HepG2 (cell line): Measurements from ENCODE around the gene SS18L1. TPM values are rescaled to one million over a fixed set of nuclear protein-coding genes. Genes with fewer than 3 reads are reported as not detected.

Source experiments
- ATAC-seq: fragments of 200-7000 bp; cut with Tn5 transposase; 3 replicates; pipeline ENCODE4 v1.9.1; 2020; ENCODE audit warnings: mild to moderate bottlenecking, moderate library complexity
- BruUV-seq: library from RNA; stranded (reverse); fragments of 400-500 nt; replicated peaks from 2 replicates; lab custom pipeline; 2021; lab: Mats Ljungman, UMichigan
- CTCF ChIA-PET: fragments of 300-600 bp; formaldehyde crosslinking; extraction: SDS; loops from one replicate; lab custom pipeline; 2021; ENCODE audit warnings: low total read pairs, inconsistent platforms, low intra/inter-chr PET ratio; lab: Yijun Ruan, JAX
- POLR2A ChIA-PET: fragments of 350-600 bp; sonication (Branson Sonifier 250); formaldehyde crosslinking; loops from one replicate; lab custom pipeline; 2020; ENCODE audit warnings: antibody characterized with exemption, inconsistent platforms; lab: Yijun Ruan, JAX
- DNase-seq: peaks from one replicate; pipeline ENCODE4 v3.0.0-alpha.2; 2015; ENCODE audit warnings: low spot score
- FAIRE-seq: peaks from 3 replicates; lab custom pipeline; 2011; peaks lifted over from hg19 to GRCh38; lab: Jason Lieb, UNC
- H2AFZ ChIP-seq: one replicate; pipeline ENCODE4 v1.6.1; 2011; ENCODE audit warnings: low read length, inconsistent platforms
- H3K27ac ChIP-seq: fragments of 300-600 bp; 3 replicates; pipeline ENCODE4 v1.8.0; 2011; ENCODE audit warnings: mixed run types, mild to moderate bottlenecking, mixed read lengths, low read length, inconsistent platforms; ENCODE audit not compliant: insufficient read depth; ENCODE audit errors: extremely low read length
- H3K27me3 ChIP-seq, 2 experiments: fragments of 200-600 bp in 1 of 2; 2 replicates in 1 of 2; 3 replicates in 1 of 2; pipeline versions ENCODE4 v1.6.0 to v1.8.0; 2011; ENCODE audit warnings: low read length in 2 of 2, mild to moderate bottlenecking in 2 of 2, moderate library complexity in 2 of 2, inconsistent platforms in 1 of 2; ENCODE audit not compliant: insufficient read depth in 2 of 2, control insufficient read depth in 1 of 2
- H3K36me3 ChIP-seq, 2 experiments: fragments of 200-600 bp in 1 of 2; replicated peaks in 1 of 2; 2 replicates in 1 of 2; 3 replicates in 1 of 2; pipeline versions ENCODE4 v1.5.1 to v1.8.0; 2011; ENCODE audit warnings: low read length in 2 of 2, inconsistent platforms in 1 of 2; ENCODE audit not compliant: insufficient read depth in 2 of 2, control insufficient read depth in 1 of 2
- H3K4me1 ChIP-seq: 2 replicates; pipeline ENCODE4 v1.5.1; 2012; ENCODE audit warnings: low read length, inconsistent platforms; ENCODE audit not compliant: insufficient read depth
- H3K4me2 ChIP-seq: 2 replicates; pipeline ENCODE4 v1.6.0; 2011; ENCODE audit warnings: low read depth, low read length, inconsistent platforms
- H3K4me3 ChIP-seq, 3 experiments: fragments of 200-600 bp in 1 of 3; sonication (generic), shearing (Covaris generic) in 1 of 3; replicated peaks in 1 of 3; 2 replicates each; pipeline ENCODE4 v1.5.1; 2011 to 2016; ENCODE audit warnings: low read length in 3 of 3, inconsistent platforms in 2 of 3, low read depth in 2 of 3, mild to moderate bottlenecking in 2 of 3, control low read depth in 1 of 3, mixed read lengths in 1 of 3; ENCODE audit not compliant: insufficient read depth in 1 of 3
- H3K79me2 ChIP-seq: one replicate; pipeline ENCODE4 v1.6.1; 2011; ENCODE audit warnings: low read length, inconsistent platforms; ENCODE audit not compliant: insufficient read depth
- H3K9ac ChIP-seq: 2 replicates; pipeline ENCODE4 v1.6.0; 2011; ENCODE audit warnings: mild to moderate bottlenecking, low read depth, low read length, inconsistent platforms; ENCODE audit not compliant: insufficient read depth
- H3K9me3 ChIP-seq: 2 replicates; pipeline ENCODE4 v1.5.1; 2012; ENCODE audit warnings: mild to moderate bottlenecking, low read length
- H4K20me1 ChIP-seq: 2 replicates; pipeline ENCODE4 v1.6.0; 2011; ENCODE audit warnings: inconsistent platforms, mild to moderate bottlenecking, low read length, moderate library complexity; ENCODE audit not compliant: insufficient read depth
- ETV5 ChIP-seq: IDR thresholded peaks from 2 replicates; pipeline ENCODE4 v1.6.1; 2018; ENCODE audit warnings: missing biosample characterization, missing genetic modification reagents, inconsistent platforms, borderline replicate concordance
- FOXA3 ChIP-seq: IDR thresholded peaks from 2 replicates; pipeline ENCODE4 v1.6.1; 2016; ENCODE audit warnings: missing genetic modification reagents, missing compliant biosample characterization
- UBTF ChIP-seq: sonication (generic); formaldehyde crosslinking; IDR thresholded peaks from 2 replicates; pipeline ENCODE4 v1.4.0; 2020; ENCODE audit warnings: mild to moderate bottlenecking, missing genetic modification reagents
- ZNF512B ChIP-seq: sonication (generic); formaldehyde crosslinking; IDR thresholded peaks from 2 replicates; pipeline ENCODE4 v1.5.1; 2020; ENCODE audit warnings: missing genetic modification reagents, mild to moderate bottlenecking, borderline replicate concordance
- ZNF552 ChIP-seq: sonication (generic); formaldehyde crosslinking; IDR thresholded peaks from 2 replicates; pipeline ENCODE4 v1.9.0; 2022; ENCODE audit warnings: missing genetic modification reagents, mild to moderate bottlenecking, borderline replicate concordance
- ZNF572 ChIP-seq: sonication (generic); formaldehyde crosslinking; IDR thresholded peaks from 2 replicates; pipeline ENCODE4 v1.5.1; 2020; ENCODE audit warnings: mild to moderate bottlenecking, missing genetic modification reagents
- WGBS: methylation state at CpG from one replicate; pipeline ENCODE4 v1.1.6; 2017; ENCODE audit warnings: low lambda C conversion rate; 5-methylcytosine and 5-hydroxymethylcytosine counted together
- in situ Hi-C: cut with HindIII; loops from 2 replicates; pipeline ENCODE4 v1.10.0; 2017; ENCODE audit warnings: low pct_unique_long_range_greater_than_20kb; ENCODE audit not compliant: extremely low pct_ligation_motif_present
- intact Hi-C: fragments of 100-400 bp; cut with micrococcal nuclease; formaldehyde crosslinking; loops from one replicate; pipeline ENCODE4 v1.10.0; 2022; ENCODE audit not compliant: unreplicated experiment
- polyA plus RNA-seq, 8 experiments: library from polyadenylated mRNA; depleted of rRNA in 3 of 8; stranded (reverse) in 7 of 8; unstranded in 1 of 8; fragments of >200 nt; fragmentation: Illumina TruSeq in 4 of 8; extraction: Trizol in 4 of 8; gene quantifications; 2 replicates each; pipeline versions ENCODE4 v1.2.1 to v1.2.3, GENCODE V29; 2011 to 2016; ENCODE audit warnings: low read depth in 4 of 8, missing spikeins in 1 of 8, mixed read lengths in 1 of 8; ENCODE audit not compliant: insufficient read depth in 1 of 8
- total RNA-seq, 5 experiments: library from RNA; depleted of rRNA; stranded (reverse); fragments of >200 nt; fragmentation: Illumina TruSeq; extraction: Trizol; gene quantifications; 2 replicates each; pipeline ENCODE4 v1.2.3, GENCODE V29; 2016; ENCODE audit warnings: low read depth in 1 of 5

SS18L1 gene
- total and polyA plus RNA-seq, 2 of the 13 experiments (the other 11 are each of a cell fraction or from before 2014, with no cell fraction given): 17.8 to 27.6 TPM

- in situ Hi-C loops: no loop called here
- no peak for DNase-seq
- no peak overlapping the region for H3K4me3 ChIP-seq
- H3K9ac ChIP-seq: no peak overlapping the region
- H3K27me3 ChIP-seq: no peaks in the 10 kb centered on the region
- no peak overlapping the region for H3K4me2 ChIP-seq
- no TSS peak for BruUV-seq
- H4K20me1 ChIP-seq: no peaks in the 10 kb centered on the region
- WGBS: 97% methylated on average over 9 of the region's 9 CpGs
- H3K27ac ChIP-seq: no peak overlapping the region
- TF ChIP-seq FOXA3 (CRISPR knock-in tag) (no peak), ZNF552 (CRISPR knock-in tag) (no peak), UBTF (CRISPR knock-in tag) (no peak), ZNF572 (CRISPR knock-in tag) (no peak), ETV5 (no peak), ZNF512B (CRISPR knock-in tag) (no peak)
- TF ChIP-seq, all 625 proteins: peak for 0
- H3K4me1 ChIP-seq: no peaks in the 10 kb centered on the region
- H3K9me3 ChIP-seq: no peaks in the 10 kb centered on the region
- ChIA-PET CTCF (no interaction called here), POLR2A (interaction anchor here (1.1 kb wide), 1 partner anchor 9 kb away, joined by 3 read pairs; no protein-coding TSS in a partner anchor)
- intact Hi-C loops: no loop called here
- H2AFZ ChIP-seq: no peak overlapping the region
- H3K36me3 ChIP-seq: peaks cover 40 to 65% of the 10 kb centered on the region in 2 experiments
- FAIRE-seq (no peak), ATAC-seq (no peak)
- peaks cover 2% of the 10 kb centered on the region for H3K79me2 ChIP-seq
Observed at GRCh38 chr20:62197311-62197710, 53.7 kb downstream of the SS18L1 start.
